Mesenchymal stem cell (in vitro differentiated cells and primary cell): ENCODE data around the gene CFAP58.

Experiments
- DNase-seq: peaks from one replicate; pipeline ENCODE4 v3.0.0-alpha.2; 2013
- H2AFZ ChIP-seq: one replicate; pipeline ENCODE4 v1.6.1; 2013; ENCODE audit warnings: low read depth, mild to moderate bottlenecking, control low read depth, inconsistent platforms, low read length, moderate library complexity
- H2AK5ac ChIP-seq: 2 replicates; pipeline ENCODE4 v1.6.1; 2013; ENCODE audit warnings: low read length, moderate library complexity, mild to moderate bottlenecking, inconsistent platforms; ENCODE audit not compliant: severe bottlenecking
- H2BK120ac ChIP-seq: one replicate; pipeline ENCODE4 v1.6.1; 2013; ENCODE audit warnings: low read depth, mild to moderate bottlenecking, inconsistent platforms, low read length, moderate library complexity
- H2BK12ac ChIP-seq, 2 experiments: one replicate each; pipeline ENCODE4 v1.6.1; 2013; ENCODE audit warnings: inconsistent platforms in 2 of 2, low read length in 2 of 2, mild to moderate bottlenecking in 2 of 2, moderate library complexity in 2 of 2, control low read depth in 1 of 2
- H2BK15ac ChIP-seq: one replicate; pipeline ENCODE4 v1.6.1; 2013; ENCODE audit warnings: mild to moderate bottlenecking, low read depth, inconsistent platforms; ENCODE audit not compliant: poor library complexity, severe bottlenecking
- H2BK5ac ChIP-seq: 2 replicates; pipeline ENCODE4 v1.6.1; 2013; ENCODE audit warnings: low read depth, mild to moderate bottlenecking, low read length, control low read depth, inconsistent platforms; ENCODE audit not compliant: poor library complexity, severe bottlenecking
- H3K14ac ChIP-seq, 2 experiments: one replicate each; pipeline ENCODE4 v1.6.1; 2013; ENCODE audit warnings: inconsistent platforms in 2 of 2, low read length in 2 of 2, control low read depth in 1 of 2, mild to moderate bottlenecking in 1 of 2, moderate library complexity in 1 of 2
- H3K18ac ChIP-seq, 2 experiments: one replicate each; pipeline ENCODE4 v1.6.1; 2013; ENCODE audit warnings: inconsistent platforms in 2 of 2, low read length in 2 of 2, control low read depth in 1 of 2, low read depth in 1 of 2, mild to moderate bottlenecking in 1 of 2
- H3K23ac ChIP-seq, 2 experiments: one replicate each; pipeline ENCODE4 v1.6.1; 2013; ENCODE audit warnings: inconsistent platforms in 2 of 2, low read length in 2 of 2, mild to moderate bottlenecking in 2 of 2, moderate library complexity in 2 of 2, control low read depth in 1 of 2
- H3K27ac ChIP-seq: 2 replicates; pipeline ENCODE4 v1.5.1; 2013; ENCODE audit warnings: mild to moderate bottlenecking, moderate library complexity, low read length, control low read depth, inconsistent platforms; ENCODE audit not compliant: poor library complexity, severe bottlenecking
- H3K27me3 ChIP-seq, 2 experiments: 2 replicates each; pipeline versions ENCODE4 v1.6.1 to v1.7.0; 2013; ENCODE audit warnings: low read length in 2 of 2, mild to moderate bottlenecking in 2 of 2, moderate library complexity in 2 of 2, control low read depth in 1 of 2, inconsistent platforms in 1 of 2; ENCODE audit not compliant: control insufficient read depth in 1 of 2, insufficient read depth in 1 of 2
- H3K36me3 ChIP-seq, 2 experiments: 2 replicates each; pipeline versions ENCODE4 v1.6.1 to v1.7.0; 2013; ENCODE audit warnings: low read length in 2 of 2, control low read depth in 1 of 2, inconsistent platforms in 1 of 2, low read depth in 1 of 2, mild to moderate bottlenecking in 1 of 2; ENCODE audit not compliant: insufficient read depth in 2 of 2, control insufficient read depth in 1 of 2
- H3K4ac ChIP-seq, 2 experiments: one replicate each; pipeline ENCODE4 v1.6.1; 2013; ENCODE audit warnings: inconsistent platforms in 2 of 2, low read length in 2 of 2, mild to moderate bottlenecking in 2 of 2, moderate library complexity in 2 of 2, control low read depth in 1 of 2, low read depth in 1 of 2
- H3K4me1 ChIP-seq: 2 replicates; pipeline ENCODE4 v1.6.1; 2013; ENCODE audit warnings: low read depth, low read length, control low read depth; ENCODE audit not compliant: control insufficient read depth, insufficient read depth
- H3K4me2 ChIP-seq: 2 replicates; pipeline ENCODE4 v1.6.1; 2013; ENCODE audit warnings: low read length, mild to moderate bottlenecking, inconsistent platforms; ENCODE audit not compliant: poor library complexity, severe bottlenecking
- H3K4me3 ChIP-seq, 2 experiments: 2 replicates each; pipeline versions ENCODE4 v1.5.1 to v1.7.0; 2013; ENCODE audit warnings: low read length in 2 of 2, mild to moderate bottlenecking in 2 of 2, control low read depth in 1 of 2, low read depth in 1 of 2; ENCODE audit not compliant: insufficient read depth in 1 of 2
- H3K79me1 ChIP-seq: replicated peaks from 2 replicates; pipeline ENCODE4 v1.6.1; 2013; ENCODE audit warnings: mild to moderate bottlenecking, control low read depth, low read length, inconsistent platforms; ENCODE audit not compliant: poor library complexity, severe bottlenecking
- H3K9ac ChIP-seq: 2 replicates; pipeline ENCODE4 v1.7.0; 2013; ENCODE audit warnings: mild to moderate bottlenecking, low read length, moderate library complexity
- H3K9me3 ChIP-seq: 2 replicates; pipeline ENCODE4 v1.7.0; 2013; ENCODE audit warnings: mild to moderate bottlenecking, low read length; ENCODE audit not compliant: control insufficient read depth
- H4K8ac ChIP-seq: one replicate; pipeline ENCODE4 v1.6.1; 2013; ENCODE audit warnings: inconsistent platforms, mild to moderate bottlenecking, low read length, moderate library complexity
- H4K91ac ChIP-seq: one replicate; pipeline ENCODE4 v1.6.1; 2013; ENCODE audit warnings: mild to moderate bottlenecking, low read length, inconsistent platforms
- WGBS: methylation state at CpG from one replicate; pipeline ENCODE4 v1.1.7; 2013; ENCODE audit warnings: mixed read lengths; 5-methylcytosine and 5-hydroxymethylcytosine counted together

CFAP58 gene

GRCh38 chr10:104483582-104483981 lies 129.9 kb downstream of the CFAP58 start:
- Histone ChIP-seq H2BK12ac (no peak overlapping the region), H3K18ac (no peak overlapping the region), H3K9ac (no peak overlapping the region), H3K79me1 (no peaks in the 10 kb centered on the region), H3K36me3 (no peaks in the 10 kb centered on the region), H2BK15ac (no peak overlapping the region), H3K4ac (no peak overlapping the region), H4K8ac (no peak overlapping the region), H3K4me1 (no peaks in the 10 kb centered on the region), H2AK5ac (no peak overlapping the region), H3K4me3 (no peak overlapping the region), H2BK5ac (no peak overlapping the region), H2AFZ (no peak overlapping the region), H3K4me2 (no peak overlapping the region), H3K27ac (no peak overlapping the region), H2BK120ac (no peak overlapping the region), H3K14ac (no peak overlapping the region), H4K91ac (no peak overlapping the region), H3K27me3 (peaks cover 0 to 12% of the 10 kb centered on the region in 2 experiments), H3K23ac (no peak overlapping the region), H3K9me3 (no peaks in the 10 kb centered on the region)
- 96% methylated on average over 4 of the region's 6 CpGs for WGBS
- DNase-seq = no peak

- H2BK5ac ChIP-seq = no peak overlapping the region
- no peak overlapping the region for H3K23ac ChIP-seq
- H2BK12ac ChIP-seq = no peak overlapping the region
- H3K9ac ChIP-seq = no peak overlapping the region
- no peaks in the 10 kb centered on the region for H3K79me1 ChIP-seq
- no peak overlapping the region for H4K91ac ChIP-seq
- H2BK15ac ChIP-seq = no peak overlapping the region
- H3K14ac ChIP-seq = no peak overlapping the region
- no peak overlapping the region for H2AK5ac ChIP-seq
- H3K4ac ChIP-seq = no peak overlapping the region
- no peaks in the 10 kb centered on the region for H3K4me1 ChIP-seq
- H3K9me3 ChIP-seq = no peaks in the 10 kb centered on the region
- H2BK120ac ChIP-seq = no peak overlapping the region
- no peaks in the 10 kb centered on the region for H3K36me3 ChIP-seq
- DNase-seq = no peak
- H3K18ac ChIP-seq = no peak overlapping the region
- H3K27me3 ChIP-seq = peaks cover 0 to 12% of the 10 kb centered on the region in 2 experiments
- no peak overlapping the region for H3K4me2 ChIP-seq
- H3K27ac ChIP-seq = no peak overlapping the region
- H2AFZ ChIP-seq = no peak overlapping the region
- no peak overlapping the region for H4K8ac ChIP-seq
- no peak overlapping the region for H3K4me3 ChIP-seq
- 56% methylated on average over 2 of the region's 3 CpGs for WGBS
Measured at GRCh38 chr10:104485632-104486031, 132.0 kb downstream of the CFAP58 start.

- H3K27ac ChIP-seq = no peak overlapping the region
- H3K27me3 ChIP-seq = peaks cover 0 to 8% of the 10 kb centered on the region in 2 experiments
- H3K14ac ChIP-seq = no peak overlapping the region
- no peak overlapping the region for H3K9ac ChIP-seq
- no peak overlapping the region for H3K4me2 ChIP-seq
- WGBS = 65% methylated on average over 1 of the region's 1 CpG
- H3K4me1 ChIP-seq = no peaks in the 10 kb centered on the region
- H3K23ac ChIP-seq = no peak overlapping the region
- no peak overlapping the region for H2BK12ac ChIP-seq
- H4K91ac ChIP-seq = no peak overlapping the region
- H2AFZ ChIP-seq = no peak overlapping the region
- H3K18ac ChIP-seq = no peak overlapping the region
- no peak overlapping the region for H2AK5ac ChIP-seq
- H3K9me3 ChIP-seq = no peaks in the 10 kb centered on the region
- H2BK5ac ChIP-seq = no peak overlapping the region
- no peak for DNase-seq
- no peak overlapping the region for H3K4ac ChIP-seq
- H2BK120ac ChIP-seq = no peak overlapping the region
- H4K8ac ChIP-seq = no peak overlapping the region
- H3K79me1 ChIP-seq = no peaks in the 10 kb centered on the region
- H3K36me3 ChIP-seq = no peaks in the 10 kb centered on the region
- no peak overlapping the region for H3K4me3 ChIP-seq
- no peak overlapping the region for H2BK15ac ChIP-seq
Measured at GRCh38 chr10:104486803-104487202, 133.2 kb downstream of the CFAP58 start.

GRCh38 chr10:104487794-104488438 lies 134.3 kb downstream of the CFAP58 start:
- H2BK120ac ChIP-seq = no peak overlapping the region
- H3K9me3 ChIP-seq = no peaks in the 10 kb centered on the region
- no peak overlapping the region for H3K4ac ChIP-seq
- no peak overlapping the region for H4K91ac ChIP-seq
- H3K4me1 ChIP-seq = no peaks in the 10 kb centered on the region
- no peak for DNase-seq
- WGBS = 56% methylated on average over 6 of the region's 7 CpGs
- peaks cover 0 to 8% of the 10 kb centered on the region in 2 experiments for H3K27me3 ChIP-seq
- no peak overlapping the region for H3K23ac ChIP-seq
- H4K8ac ChIP-seq = no peak overlapping the region
- H3K4me3 ChIP-seq = no peak overlapping the region
- no peak overlapping the region for H2BK12ac ChIP-seq
- H2BK15ac ChIP-seq = no peak overlapping the region
- no peak overlapping the region for H2BK5ac ChIP-seq
- H3K36me3 ChIP-seq = no peaks in the 10 kb centered on the region
- no peak overlapping the region for H3K27ac ChIP-seq
- H3K14ac ChIP-seq = no peak overlapping the region
- no peak overlapping the region for H3K4me2 ChIP-seq
- no peak overlapping the region for H2AK5ac ChIP-seq
- H3K9ac ChIP-seq = peak overlapping the region; percentile 5
- no peak overlapping the region for H3K18ac ChIP-seq
- H3K79me1 ChIP-seq = no peaks in the 10 kb centered on the region
- H2AFZ ChIP-seq = no peak overlapping the region
